HG03064 (cell line): Measurements from ENCODE around the gene CCDC178.
A peak's percentile ranks its signal among the peaks of the same experiment; 100 is the strongest.

Experiments
- ATAC-seq: cut with Tn5 transposase; IDR thresholded peaks from one replicate; pipeline ENCODE4 v1.9.1; 2021; ENCODE audit warnings: low read depth; ENCODE audit not compliant: unreplicated experiment

Gene CCDC178

DNA sequence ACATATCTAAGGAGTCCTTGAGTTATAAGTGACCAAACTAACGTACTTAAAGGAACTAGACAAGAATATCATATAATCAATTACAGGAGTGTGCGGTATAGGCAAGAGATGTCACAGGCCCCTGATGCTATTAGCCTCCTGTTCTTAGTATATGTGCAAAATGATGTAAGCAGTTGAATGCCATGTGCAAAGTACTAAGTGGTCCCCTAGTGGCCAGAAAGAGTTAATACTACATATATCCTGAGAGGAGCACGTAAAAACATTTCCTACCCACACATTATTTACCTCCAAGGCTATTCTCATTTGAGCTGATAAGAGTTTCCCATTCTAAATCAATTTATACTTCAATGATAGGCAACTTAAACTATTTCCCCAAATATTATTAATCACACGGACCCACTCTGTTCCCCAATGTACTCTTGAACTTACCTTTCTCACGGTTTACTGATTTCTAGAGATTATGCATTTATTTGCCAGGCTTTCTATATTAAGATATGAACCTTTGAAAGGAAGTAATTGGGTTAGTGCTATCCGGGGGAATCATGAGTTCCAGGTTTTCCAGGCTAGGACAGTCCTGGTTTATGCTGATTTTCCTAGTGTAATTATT lies 509.7 kb downstream of the CCDC178 start:
- peak; percentile 98 for ATAC-seq

DNA sequence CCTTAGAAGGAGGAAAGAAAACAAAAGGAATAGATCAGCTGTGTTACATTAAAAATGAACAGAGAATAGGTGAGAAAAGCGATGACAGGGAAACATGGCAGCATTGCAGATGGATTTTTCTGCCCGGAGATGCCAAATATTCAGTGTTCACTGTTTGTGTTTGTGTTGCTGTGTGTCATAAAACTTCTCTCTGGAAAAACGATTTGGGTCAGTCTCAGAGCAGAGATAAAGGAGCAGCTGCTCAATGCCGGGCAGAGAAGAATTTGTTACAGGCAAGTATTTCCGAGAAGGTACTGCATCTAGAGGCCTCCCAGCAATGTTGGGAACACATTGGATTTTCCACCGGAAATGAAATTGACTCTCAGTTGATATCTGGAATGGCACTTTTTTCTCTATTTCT lies 511.3 kb downstream of the CCDC178 start:
- no peak for ATAC-seq

DNA sequence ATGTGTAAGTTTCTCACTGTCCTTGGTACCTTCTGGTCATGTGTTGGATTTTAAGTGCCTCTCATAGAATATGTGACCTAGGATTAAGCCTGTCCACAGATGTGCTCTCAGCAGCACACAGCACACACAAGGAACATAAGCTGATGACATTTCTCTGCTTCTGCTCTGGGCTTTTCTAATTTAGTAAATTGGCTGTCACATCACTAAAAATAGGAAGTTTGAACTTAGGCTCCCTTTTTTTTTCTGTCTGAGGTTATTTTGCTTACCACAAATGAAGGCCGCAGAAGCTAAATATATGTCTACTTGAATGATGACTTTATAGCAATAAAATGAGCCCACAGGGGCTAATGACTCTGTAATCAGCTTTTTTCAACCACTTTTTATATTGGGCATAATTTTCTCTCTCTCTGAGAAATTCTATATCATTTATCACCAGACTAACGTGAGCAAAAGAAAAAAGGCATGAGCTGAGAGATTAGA lies 517.5 kb downstream of the CCDC178 start:
- no peak for ATAC-seq

DNA sequence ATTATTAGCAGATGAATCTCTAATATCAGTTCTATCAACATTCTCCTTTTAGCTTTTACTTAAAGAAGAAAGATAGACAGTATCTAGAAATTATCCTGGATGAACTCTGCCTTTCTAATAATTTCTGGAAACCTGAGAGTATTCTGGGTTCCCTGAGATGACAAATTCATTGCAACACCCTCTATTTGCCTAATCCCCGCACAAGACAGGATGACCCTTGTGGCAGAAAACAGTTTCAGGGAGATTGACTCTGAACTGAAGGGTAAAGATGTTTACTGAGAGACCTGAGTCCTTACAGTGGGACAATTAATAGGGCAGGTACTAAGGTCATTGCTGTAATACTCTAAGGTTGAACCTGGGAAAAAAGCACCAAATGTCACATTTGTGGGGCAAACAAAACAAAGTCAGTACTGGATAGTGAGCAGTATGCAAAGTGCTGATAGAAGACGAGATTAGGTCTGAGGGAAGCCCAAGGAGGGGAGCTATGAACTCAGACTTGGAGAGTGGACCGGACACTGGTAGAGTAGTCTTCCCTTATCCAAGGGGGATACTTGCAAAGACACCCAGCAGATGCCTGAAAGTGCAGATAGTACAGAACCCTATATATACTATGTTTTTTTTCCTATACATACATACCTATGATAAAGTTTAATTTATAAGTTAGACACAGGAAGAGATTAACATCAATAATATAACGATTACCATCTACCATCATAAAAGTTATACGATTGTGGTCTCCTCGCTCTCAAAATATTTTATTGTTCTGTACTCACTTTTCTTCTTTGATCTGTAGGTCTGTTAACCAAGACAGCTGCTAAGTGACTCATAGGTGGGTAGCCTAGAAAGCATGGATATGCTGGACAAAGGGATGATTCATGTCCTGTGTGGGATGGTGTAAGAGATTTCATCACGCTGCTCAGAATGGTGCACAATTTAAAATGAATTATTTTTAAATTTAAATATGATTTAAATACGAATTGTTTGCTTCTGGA lies 519.4 kb downstream of the CCDC178 start:
- ATAC-seq: no peak

DNA sequence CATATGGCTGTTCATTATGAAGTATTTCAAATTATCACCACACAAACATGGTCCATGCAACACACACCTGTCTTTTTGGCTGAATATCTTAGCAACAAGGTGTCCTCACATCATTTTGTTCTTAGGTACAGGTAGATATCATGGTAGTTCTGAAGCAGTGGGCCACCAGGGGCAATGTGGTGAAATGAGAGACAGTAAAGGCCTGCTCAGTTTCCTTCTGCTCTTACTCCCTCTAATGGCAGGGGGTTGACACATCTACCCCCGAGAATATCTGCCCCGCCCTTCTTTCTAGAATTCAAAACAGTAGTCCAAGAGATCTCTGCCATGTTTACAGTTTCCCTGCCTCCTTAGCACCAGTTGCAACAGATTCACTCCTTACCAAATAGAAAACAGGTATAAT lies 520.7 kb downstream of the CCDC178 start:
- peak; percentile 75 for ATAC-seq

DNA sequence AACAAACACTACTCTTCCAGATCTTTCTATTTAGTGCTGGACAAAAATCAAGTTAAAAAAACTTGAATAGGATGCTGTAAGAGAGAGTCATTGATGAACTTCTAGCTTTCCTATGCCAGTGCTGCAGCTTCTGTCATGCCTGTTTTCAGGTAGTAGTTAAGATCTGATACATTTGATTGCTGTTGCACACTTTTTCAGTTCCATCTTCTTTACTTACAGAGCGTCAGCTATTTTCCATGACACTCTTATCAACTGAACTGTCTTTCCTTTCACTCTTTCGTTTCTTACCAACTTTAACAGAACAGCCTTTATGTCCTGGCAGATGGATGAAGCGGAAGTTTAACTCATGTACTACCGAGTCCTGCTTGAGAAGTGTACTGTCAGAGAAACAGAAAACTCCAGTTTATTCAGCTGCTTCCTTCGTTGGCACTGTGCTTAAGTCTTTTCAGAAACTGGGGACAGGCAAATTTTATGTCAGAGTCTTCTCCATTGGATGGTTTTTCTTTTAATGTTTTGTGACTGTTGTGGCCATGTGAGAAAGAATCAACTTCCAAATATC lies 521.8 kb downstream of the CCDC178 start:
- no peak for ATAC-seq

DNA sequence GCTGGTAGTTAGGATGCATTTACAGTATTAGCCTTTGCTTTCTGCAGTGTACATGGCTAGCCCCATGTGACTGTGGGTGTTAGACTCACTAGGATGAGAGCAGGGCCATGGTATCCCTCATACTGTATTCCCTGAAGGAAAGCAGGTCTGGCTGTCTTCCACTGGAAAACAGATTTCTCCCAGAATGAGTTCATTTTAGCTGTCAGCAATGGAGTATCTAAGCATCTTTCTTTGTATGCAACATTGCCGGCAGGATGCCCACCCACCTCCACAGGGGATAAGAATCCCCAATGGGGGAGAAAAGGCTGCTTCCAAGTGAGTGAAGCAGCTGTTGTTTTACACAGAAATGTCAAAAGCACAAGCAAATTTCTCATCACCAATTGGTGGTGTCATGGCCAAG lies 525.0 kb downstream of the CCDC178 start:
- ATAC-seq: no peak

DNA sequence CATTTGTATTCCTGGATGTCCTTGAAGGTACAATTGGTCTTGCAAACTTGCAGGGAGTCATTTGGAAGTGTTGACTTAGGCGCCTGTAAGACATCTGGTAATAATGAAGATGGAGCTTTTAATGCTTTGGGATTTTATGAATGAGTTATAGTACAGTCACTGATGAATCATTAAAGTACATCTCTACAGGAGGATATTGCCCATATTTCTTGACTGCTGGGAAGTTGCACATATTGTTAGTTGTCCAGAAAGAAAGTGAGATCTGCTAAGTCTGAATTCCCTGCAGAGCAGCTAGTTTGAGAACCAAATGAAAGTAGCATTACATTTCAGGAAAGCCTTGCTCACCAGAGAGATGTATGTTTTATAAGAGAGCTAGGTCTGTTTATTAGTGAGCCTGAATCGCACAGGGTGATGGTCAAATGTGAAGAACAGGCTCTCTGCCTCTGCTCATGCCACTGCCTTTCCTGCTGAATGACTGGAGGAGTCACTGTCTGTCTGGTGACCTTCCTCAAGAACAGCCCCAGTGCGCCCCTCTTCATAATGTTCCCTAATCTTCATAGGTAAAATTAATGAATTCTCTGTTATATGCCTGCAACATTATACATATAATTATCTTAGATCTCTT lies 528.7 kb downstream of the CCDC178 start:
- ATAC-seq: no peak

DNA sequence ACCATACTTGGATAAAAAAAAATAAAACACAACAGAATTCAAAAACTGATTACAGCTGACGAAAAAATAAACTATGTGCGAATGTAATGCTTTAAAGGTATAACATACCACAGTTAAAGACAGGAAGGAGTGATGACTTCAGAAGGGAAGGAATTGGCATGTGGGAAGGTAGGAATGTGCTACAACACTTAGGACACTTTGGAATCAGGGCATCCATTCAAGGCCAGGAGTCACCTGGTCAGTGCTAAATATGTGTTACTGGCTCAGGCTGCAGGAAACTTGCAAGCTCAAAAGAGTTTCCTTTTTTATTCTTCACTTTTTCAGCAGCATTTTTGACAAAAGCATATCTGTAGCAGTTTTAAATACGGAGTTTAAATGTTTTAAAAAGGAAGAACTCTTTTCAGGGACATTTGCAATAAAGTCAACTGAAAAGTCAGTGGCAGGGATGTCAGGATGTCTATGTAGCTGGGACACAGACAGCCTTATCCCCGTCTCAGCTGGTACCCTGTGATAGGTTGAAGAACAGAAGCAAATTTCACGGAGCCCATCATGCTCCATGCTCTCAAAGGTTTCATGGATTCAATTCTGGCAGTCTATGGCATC lies 529.7 kb downstream of the CCDC178 start:
- ATAC-seq: no peak

DNA sequence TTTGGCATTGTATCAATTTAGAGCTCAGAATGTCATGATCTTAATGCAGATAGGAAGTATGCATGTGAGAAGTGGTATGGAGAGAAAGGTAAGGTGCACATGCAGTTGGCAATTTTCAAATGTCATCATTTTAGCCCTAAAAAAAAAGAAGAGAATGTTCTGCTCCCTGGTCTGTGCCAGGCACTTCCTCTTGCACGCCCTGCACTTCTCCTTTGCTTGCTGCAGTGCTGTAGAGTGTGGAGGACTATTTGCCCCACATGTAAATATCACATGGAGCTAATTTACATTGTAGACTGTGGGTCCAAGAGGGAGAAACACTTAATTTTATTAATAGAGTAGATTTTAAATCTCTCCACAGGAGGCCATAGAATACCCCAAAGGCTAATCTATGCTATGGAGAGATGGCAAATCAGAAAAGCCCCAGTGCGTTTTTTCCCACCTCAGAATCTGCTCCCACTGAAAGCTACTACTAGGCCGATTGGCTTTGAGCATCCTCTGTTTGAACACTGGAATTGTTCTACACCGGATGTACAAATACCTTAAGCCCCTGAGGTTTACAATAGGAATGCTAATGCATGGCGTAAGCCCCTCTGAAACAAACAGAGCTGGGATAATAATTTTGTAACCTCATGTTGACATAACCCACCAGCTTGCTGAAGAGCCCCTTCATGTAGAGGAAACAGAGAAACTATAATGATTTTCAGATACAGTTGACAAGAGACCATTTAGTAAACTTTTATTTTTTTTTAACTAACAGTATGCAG lies 530.5 kb downstream of the CCDC178 start:
- ATAC-seq: no peak

DNA sequence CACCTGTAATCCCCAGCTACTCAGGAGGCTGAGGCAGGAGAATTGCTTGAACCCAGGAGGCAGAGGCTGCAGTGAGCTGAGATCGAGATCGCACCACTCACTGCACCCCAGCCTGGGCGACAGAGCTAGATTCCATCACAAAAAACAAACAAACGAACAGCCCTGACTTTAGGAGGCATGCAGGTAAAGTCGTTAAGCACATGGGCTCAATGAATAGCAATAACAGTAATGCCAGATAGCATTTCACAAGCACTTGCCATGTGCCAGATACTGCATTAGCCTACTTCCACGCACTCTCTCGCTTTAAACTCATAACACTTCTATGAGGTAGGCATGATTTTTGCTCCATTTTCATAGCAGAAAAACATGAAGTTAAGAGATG lies 532.1 kb downstream of the CCDC178 start:
- ATAC-seq: no peak

DNA sequence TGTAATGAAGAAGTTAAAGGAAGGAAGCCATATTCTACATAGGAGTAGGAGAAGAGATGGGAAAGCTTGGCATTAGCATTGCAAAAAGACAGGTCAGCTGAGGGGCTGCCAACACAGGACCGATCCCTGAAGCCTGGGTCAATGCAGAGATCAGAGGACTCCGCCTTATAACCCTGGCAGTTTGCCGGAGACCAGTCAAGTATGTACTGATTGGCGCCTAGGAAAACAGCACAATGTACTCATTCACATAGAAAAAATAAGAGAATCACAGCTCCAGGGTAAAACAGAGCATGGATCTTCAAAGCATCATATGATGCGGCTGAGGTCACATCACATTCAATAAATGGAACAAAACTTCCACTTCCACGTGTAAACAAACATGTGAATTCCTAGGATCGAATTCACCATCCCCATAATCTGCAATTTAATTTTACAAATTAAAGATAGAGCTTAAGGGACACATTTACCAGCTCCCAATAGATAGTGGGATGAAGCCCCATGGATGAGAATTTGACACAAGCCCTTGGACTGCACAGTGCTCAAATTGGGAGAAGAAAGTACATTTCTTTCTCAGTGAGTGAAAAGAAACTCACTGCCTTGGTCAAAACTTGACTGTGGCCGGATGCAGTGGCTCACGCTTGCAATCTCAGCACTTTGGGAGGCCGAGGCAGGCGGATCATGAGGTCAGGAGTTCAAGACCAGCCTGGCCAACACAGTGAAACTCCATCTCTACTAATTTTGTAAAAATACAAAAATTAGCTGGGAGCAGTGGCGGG lies 532.7 kb downstream of the CCDC178 start:
- ATAC-seq: no peak

DNA sequence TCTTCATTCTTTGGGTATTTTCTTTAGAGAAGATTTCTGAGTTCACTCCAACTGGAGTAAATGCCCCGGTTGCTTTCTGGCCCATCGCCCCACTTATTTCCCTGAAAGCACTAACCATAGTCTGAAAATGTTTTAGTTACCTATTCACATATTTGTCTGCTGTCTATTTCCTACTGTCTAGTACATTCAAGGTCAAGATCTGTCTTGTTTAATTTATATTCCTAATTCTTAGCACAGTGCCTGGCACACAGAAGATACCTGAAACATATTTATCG lies 533.3 kb downstream of the CCDC178 start:
- ATAC-seq: no peak

DNA sequence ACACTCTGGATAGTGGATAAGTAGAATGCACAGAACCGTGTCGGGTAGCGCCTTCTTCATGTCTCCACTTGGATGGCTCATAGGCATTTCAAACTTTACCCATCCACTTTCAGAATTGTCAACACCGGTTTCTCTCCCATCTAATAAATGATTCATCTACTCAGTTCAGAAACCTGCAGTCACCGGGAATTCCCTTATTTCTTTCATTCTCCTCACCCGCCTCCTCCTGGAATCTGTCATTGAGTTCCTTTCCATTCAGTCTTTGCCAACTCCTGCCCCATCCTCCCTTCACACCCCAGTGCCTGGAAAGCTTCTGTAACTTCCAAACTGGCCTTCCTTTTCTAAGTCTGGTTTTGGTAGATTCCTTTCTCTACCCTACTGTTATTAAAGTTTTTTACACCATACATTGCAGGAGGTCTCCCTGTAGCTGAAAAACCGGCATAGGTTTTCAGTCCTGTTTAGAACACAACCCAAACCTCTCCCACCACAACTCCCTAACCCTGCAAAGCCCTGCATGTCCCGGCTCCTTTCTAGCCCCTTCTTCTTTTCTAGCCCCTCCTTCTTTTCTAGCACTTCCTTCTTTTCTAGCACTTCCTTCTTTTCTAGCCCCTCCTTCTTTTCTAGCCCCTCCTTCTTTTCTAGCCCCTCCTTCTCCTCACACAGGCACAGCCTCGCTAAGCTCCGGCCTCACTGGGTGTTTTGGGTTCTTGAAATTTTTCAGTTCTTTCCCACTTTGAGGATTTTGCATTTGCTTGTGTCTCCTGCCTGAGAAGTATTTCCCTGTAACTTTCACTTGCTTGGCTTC lies 533.8 kb downstream of the CCDC178 start:
- ATAC-seq: no peak

DNA sequence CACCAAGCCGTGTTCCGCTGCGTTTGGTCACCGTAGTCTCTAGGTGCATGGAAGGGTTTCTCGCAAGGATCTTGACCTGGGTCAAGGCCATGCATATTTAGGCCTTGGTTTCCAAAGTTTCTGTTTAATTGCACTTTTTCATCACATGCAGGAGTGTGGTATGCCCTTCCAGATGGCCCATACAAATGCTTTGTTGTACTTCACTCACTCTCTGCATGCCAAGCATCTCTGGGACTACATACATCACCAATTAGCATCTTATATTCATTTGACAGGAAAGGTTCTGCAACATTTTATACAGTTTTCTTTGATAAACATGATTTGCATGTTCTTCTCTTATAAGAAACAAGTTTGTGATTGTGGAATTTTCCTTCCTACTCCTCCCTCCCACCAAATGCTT lies 534.9 kb downstream of the CCDC178 start:
- no peak for ATAC-seq

DNA sequence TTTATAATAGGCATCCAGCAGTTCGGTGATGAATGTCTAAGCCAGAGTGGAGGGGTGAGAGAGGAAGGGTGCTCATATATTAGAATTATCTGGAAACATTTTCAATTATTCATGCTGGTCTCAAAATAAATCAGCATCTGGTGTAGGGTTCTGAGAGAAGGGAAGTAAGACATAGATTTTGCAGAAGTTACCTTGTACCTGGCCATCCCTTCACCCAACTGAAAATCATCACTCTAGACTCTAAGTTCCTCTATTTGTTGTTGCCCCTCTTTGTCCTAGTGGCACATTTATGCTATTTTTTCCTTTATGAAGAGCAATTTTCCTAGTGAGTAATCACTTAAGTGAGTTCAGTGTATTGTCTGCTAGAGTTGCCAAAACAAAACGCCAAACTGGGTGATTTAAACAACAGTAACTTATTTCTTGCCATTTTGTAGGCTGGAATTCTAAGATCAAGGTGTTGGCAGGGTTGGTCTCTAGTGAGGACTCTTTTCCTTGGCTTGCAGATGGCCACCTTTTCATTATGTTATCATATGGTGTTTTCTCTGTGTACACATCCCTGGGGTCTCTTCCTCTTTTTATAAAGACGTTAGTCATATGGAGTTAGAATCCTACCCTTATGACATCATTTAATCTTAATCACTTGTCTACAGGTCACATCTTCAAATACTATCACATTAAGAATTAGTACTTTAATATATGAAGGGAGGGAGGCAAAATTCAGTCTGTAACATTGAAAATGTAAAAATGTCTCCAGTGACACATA lies 537.8 kb downstream of the CCDC178 start:
- ATAC-seq: no peak

DNA sequence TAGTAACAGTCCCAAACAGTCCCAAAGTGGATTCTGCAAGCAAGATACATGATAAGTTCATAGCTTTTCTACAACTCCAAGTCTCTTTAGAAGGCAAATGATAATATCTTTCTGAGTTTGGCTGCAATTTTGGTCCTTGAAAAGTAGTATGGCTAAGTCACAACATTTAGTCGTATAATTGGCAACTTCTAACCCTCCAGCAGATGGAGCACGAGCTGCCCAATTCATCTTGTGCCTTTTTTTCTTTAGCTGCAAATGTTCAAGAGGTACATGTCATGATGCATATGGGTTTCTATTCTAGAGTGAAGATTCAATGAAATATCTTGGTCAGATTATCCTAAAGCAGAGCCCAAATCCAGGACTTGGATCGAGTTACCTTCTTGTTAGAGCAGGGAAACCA lies 540.7 kb downstream of the CCDC178 start:
- no peak for ATAC-seq
